Osteoblast (primary cell): ENCODE measurements around the gene TBCD. TPM values are rescaled to one million over a fixed set of nuclear protein-coding genes. Genes with fewer than 3 reads are reported as not detected.

ENCODE experiments used
- DNase-seq: peaks from one replicate; pipeline ENCODE4 v3.0.0; 2011; ENCODE audit warnings: low spot score, mixed read lengths; ENCODE audit not compliant: insufficient read length; ENCODE audit errors: missing footprints
- H2AFZ ChIP-seq: 2 replicates; pipeline ENCODE4 v1.6.0; 2011; ENCODE audit warnings: mild to moderate bottlenecking, low read length
- H3K27ac ChIP-seq: 2 replicates; pipeline ENCODE4 v1.5.1; 2011; ENCODE audit warnings: mild to moderate bottlenecking, low read depth, low read length, moderate library complexity
- H3K27me3 ChIP-seq: 2 replicates; pipeline ENCODE4 v1.6.0; 2012; ENCODE audit warnings: mild to moderate bottlenecking, control low read depth, inconsistent platforms, low read length, moderate library complexity; ENCODE audit not compliant: insufficient read depth
- H3K36me3 ChIP-seq: 2 replicates; pipeline ENCODE4 v1.5.1; 2011; ENCODE audit warnings: mild to moderate bottlenecking, low read length, control low read depth, moderate library complexity; ENCODE audit not compliant: insufficient read depth
- H3K4me1 ChIP-seq: 2 replicates; pipeline ENCODE4 v1.5.1; 2011; ENCODE audit warnings: mild to moderate bottlenecking, low read length, control low read depth, moderate library complexity; ENCODE audit not compliant: insufficient read depth
- H3K4me2 ChIP-seq: 2 replicates; pipeline ENCODE4 v1.6.0; 2011; ENCODE audit warnings: mild to moderate bottlenecking, low read length; ENCODE audit not compliant: insufficient read depth
- H3K4me3 ChIP-seq: fragments of 200-600 bp; sonication (generic); 3 replicates; pipeline ENCODE4 v1.5.1; 2012; ENCODE audit warnings: mild to moderate bottlenecking, low read length, inconsistent platforms; ENCODE audit not compliant: insufficient read depth
- H3K79me2 ChIP-seq: 2 replicates; pipeline ENCODE4 v1.6.0; 2012; ENCODE audit warnings: mild to moderate bottlenecking, low read length, control low read depth, inconsistent platforms; ENCODE audit not compliant: insufficient read depth
- H3K9me3 ChIP-seq: 2 replicates; pipeline ENCODE4 v1.5.1; 2011; ENCODE audit warnings: low read depth, low read length, control low read depth
- H4K20me1 ChIP-seq: 2 replicates; pipeline ENCODE4 v1.6.0; 2012; ENCODE audit warnings: mild to moderate bottlenecking, low read length, control low read depth; ENCODE audit not compliant: insufficient read depth
- CTCF ChIP-seq: IDR thresholded peaks from 2 replicates; pipeline ENCODE4 v1.5.1; 2011; ENCODE audit warnings: mild to moderate bottlenecking, low read depth, low read length, moderate library complexity; ENCODE audit errors: extremely low read depth
- total RNA-seq: library from RNA; depleted of rRNA; stranded (reverse); fragments of >200 nt; gene quantifications from 2 replicates; pipeline ENCODE4 v1.2.3, GENCODE V29; 2012

TBCD gene
- total RNA-seq, 1 donor, result 29.0 TPM

GRCh38 chr17:82765371-82765770 lies 13.5 kb downstream of the TBCD start:
- Histone ChIP-seq H3K9me3 (no peaks in the 10 kb centered on the region), H3K4me1 (no peaks in the 10 kb centered on the region), H3K27me3 (no peaks in the 10 kb centered on the region), H2AFZ (no peak overlapping the region), H3K27ac (no peak overlapping the region), H4K20me1 (no peaks in the 10 kb centered on the region), H3K4me3 (no peak overlapping the region), H3K4me2 (no peak overlapping the region), H3K36me3 (peaks cover 32% of the 10 kb centered on the region), H3K79me2 (peaks cover 14% of the 10 kb centered on the region)
- DNase-seq, result no peak
- TF ChIP-seq CTCF, result no peak

- H3K4me1 ChIP-seq, result no peaks in the 10 kb centered on the region
- no peak overlapping the region for H3K27ac ChIP-seq
- H3K4me3 ChIP-seq, result no peak overlapping the region
- peak; percentile 67 for TF ChIP-seq CTCF
- no peak overlapping the region for H2AFZ ChIP-seq
- peaks cover 28% of the 10 kb centered on the region for H3K36me3 ChIP-seq
- no peaks in the 10 kb centered on the region for H3K9me3 ChIP-seq
- DNase-seq, result peak; percentile 85
- no peak overlapping the region for H3K4me2 ChIP-seq
- peaks cover 8% of the 10 kb centered on the region for H3K79me2 ChIP-seq
- no peaks in the 10 kb centered on the region for H3K27me3 ChIP-seq
- H4K20me1 ChIP-seq, result no peaks in the 10 kb centered on the region
These were observed 15.3 kb downstream of the TBCD start for GRCh38 chr17:82767041-82767754.

GRCh38 chr17:82769041-82769440 lies 17.2 kb downstream of the TBCD start:
- Histone ChIP-seq H3K27me3 (no peaks in the 10 kb centered on the region), H3K36me3 (peaks cover 26% of the 10 kb centered on the region)

More at GRCh38 chr17:82769041-82769440, 17.2 kb downstream of the TBCD start:
- Histone ChIP-seq H3K4me3 (no peak overlapping the region), H3K4me2 (no peak overlapping the region), H3K9me3 (no peaks in the 10 kb centered on the region), H3K27ac (no peak overlapping the region), H4K20me1 (no peaks in the 10 kb centered on the region), H3K4me1 (no peaks in the 10 kb centered on the region), H2AFZ (no peak overlapping the region), H3K79me2 (peaks cover 2% of the 10 kb centered on the region)
- DNase-seq, result no peak
- no peak for TF ChIP-seq CTCF
